NCI-H2171 treated with DMSO at 0.1 percent for 48 hours (cell line): ENCODE data around the gene SDF4.

Experiments
- DNase-seq: peaks from one replicate; lab custom pipeline; 2025; lab: John Stamatoyannopoulos, UW

The SDF4 gene

DNA sequence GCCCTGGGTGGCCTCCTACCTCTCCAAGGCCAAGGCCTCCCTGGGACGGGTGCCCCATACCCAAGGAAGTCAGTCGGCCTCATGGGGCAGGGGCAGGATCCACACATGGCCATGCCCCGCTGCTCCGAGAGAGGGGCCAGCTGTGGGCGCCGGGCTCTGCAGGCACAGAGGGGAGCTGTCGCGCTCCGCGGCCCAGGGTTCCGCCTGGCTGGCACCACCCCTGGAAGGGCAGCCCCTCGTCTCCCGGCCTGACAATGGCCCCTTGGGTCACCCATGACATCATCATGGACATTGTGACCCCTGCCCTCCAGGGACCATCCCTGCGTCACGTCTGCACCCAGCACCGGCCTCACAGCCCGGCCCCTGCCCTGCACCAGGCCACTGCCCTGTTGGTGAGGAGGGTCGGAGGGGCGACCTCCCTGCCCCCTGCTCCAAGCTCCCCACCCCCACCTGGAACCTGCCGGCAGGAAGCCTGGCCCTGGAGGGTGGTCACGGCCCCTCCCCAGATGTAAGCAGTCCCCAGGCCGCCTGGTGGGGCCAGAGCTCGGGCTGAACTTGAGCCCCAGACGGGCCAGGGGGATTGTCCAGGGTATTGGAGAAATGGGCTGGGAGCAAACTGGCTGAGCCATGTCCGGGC, 52.3 kb downstream of the SDF4 start:
- DNase-seq, result no peak

DNA sequence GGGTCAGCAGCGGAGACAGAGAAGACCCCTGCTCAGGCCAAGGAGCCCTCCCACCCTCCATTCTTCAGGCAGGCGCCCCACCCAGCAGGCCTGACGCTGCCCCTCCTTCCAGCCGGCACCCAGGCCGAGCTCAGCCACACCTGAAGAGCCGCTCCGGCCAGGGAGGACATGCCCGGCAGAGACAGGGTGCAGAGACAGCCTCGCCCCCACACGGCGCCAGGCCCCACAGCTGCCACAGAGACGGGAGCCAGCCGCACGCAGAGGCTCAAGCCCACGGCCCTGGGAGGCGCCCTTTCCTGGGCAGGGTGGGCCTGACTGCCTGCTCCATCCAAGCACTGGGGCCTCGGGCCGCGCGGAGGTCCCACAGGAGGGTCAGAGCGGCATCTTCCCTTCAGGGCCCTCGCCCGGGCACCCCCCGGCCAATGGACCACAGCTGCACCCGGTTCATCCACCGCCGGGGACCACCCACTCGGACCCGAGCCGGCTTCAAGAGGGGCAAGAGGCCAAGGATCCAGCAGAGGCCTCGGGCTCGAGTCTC, 52.9 kb downstream of the SDF4 start:
- DNase-seq, result no peak

DNA sequence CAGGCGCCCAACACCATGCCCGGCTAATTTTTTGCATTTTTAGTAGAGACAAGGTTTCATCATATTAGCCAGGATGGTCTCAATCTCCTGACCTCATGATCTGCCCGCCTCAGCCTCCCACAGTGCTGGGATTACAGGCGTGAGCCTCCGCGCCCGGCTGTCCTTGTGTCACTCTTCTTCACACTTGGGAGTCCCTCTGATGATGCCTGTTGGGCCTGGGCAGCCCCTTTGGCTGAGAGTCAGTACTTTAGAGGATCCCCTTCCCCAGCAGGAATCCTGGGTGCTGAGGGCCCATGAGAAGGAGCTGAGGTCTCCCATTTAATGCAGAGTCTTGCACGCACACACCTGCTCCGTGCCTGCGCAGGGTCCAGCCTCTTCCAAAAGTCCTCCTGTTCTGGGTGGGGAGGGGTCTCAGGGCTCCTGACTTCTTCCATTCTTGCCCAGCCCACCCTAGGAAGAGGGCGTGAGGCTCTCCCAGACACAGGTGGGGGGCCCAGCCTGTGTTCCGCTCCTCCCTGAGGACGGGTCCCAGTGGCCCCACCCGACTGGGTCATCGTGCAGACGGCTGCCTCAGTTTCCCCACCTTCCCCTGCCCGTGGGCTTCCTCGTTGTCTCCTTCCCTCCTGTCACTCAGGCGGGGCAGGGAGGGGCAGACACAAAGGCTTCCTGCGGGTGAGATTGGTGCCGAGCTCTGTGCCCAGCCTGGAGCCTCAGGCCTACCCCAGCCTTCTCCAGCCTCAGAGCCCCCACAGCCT, 54.2 kb downstream of the SDF4 start:
- no peak for DNase-seq

DNA sequence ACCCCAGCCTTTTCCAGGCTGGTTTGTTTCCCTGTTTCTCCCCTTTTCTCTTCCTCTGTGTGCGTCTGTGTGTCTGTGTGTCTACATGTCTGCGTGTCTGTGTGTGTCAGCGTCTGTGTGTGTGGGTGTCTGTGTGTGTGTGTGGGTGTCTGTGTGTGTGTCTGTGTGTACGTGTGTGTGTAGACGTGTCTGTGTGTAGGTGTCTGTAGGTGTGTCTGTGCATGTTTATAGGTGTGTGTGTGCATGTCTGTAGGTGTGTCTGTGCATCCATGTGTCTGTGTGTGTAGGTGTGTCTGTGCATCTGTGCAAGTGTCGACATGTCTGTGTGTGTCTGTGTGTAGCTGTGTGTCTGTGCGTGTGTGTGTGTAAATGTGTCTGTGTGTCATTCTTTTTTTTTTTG, 54.9 kb downstream of the SDF4 start:
- no peak for DNase-seq

DNA sequence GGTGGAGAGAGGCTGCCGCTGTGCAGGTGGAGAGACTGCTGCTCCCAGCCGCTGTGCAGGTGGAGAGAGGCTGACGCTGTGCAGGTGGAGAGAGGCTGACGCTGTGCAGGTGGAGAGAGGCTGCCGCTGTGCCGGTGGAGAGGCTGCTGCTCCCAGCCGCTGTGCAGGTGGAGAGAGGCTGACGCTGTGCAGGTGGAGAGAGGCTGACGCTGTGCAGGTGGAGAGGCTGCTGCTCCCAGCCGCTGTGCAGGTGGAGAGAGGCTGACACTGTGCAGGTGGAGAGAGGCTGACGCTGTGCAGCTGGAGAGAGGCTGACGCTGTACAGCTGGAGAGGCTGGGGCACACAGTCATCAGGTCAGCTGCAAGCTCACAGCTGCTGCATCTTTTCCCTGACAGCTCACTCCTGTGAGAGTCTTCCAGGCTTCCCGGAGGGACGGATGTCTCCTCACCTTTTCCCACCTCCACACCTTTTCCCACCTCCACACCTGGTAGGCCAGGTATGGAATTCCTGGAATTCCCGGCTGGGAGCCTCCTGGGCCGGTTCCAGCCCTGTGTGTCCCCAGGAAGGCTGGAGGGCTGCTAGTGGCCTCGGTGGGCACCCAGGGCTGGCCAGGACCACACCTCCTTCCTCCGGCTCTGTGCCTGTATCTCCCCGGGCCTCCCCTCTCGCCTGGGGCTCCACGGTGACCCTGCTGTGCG, 55.6 kb downstream of the SDF4 start:
- DNase-seq, result peak; percentile 69

DNA sequence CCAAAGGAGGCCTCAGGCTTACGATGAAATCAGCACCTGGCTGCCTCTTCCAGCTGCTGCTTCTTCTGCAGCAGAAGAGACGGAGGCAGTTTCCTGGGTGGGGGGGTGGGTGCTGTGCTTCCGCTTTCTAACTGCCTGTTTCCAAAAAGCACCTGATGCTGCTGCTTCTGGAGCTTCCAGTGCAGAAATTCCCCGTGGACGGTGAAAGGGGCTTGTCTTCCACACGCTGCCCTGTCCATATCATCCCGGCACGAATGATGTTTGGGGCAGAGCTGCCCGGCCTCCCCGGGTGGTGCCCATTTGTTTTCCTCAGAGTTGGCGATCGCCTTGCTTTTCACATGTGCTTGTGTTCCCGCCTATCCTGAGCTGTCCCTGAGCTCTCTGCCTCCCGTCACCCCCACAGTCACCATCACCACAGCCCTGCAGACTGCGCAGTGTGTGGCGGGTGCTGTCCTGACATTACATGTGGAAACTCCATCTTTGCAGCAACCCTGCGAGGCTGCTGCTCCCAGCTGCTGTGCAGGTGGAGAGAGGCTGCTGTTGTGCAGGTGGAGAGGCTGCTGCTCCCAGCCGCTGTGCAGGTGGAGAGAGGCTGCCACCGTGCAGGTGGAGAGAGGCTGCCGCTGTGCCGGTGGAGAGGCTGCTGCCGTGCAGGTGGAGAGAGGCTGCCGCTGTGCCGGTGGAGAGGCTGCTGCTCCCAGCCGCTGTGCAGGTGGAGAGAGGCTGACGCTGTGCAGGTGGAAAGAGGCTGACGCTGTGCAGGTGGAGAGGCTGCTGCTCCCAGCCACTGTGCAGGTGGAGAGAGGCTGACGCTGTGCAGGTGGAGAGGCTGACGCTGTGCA, 56.4 kb downstream of the SDF4 start:
- peak; percentile 67 for DNase-seq

DNA sequence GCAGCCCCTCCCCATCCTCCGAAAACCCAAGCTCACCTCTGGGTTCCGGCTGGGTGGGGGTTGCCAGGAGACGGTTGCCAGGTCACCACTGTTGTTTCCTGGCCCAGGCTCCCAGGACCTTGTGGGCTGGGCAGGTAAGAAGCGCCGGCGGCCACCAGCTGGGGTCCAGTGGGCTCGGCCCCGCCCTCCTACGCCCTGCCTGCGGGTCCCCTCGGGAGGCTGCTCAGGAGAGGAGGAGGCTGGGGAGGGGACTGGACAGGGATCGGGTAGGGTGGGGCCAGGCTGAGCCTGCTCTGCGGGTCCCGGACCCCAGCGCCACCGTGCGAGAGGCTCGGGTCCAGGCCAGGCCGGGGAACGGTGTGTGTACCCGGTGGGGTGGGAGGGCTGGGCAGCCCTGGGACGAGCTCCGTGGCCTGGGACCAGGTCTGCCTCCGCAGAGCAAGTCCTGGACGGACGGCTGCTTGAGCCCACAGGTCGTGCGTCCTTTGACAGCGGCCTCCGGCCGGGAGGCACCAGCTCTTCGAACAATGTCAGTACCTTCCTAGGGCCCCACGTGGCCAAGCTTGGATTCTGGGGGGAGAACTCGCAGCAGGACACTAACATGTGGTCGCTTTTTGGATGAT, 57.9 kb downstream of the SDF4 start, which contains the start of gene TTLL10:
Gene TTLL10, plus strand, starts transcription at position 88 of the 623 bp plus-strand sequence. CDS start 5,336 bp downstream, outside the sequence.
- no peak for DNase-seq

DNA sequence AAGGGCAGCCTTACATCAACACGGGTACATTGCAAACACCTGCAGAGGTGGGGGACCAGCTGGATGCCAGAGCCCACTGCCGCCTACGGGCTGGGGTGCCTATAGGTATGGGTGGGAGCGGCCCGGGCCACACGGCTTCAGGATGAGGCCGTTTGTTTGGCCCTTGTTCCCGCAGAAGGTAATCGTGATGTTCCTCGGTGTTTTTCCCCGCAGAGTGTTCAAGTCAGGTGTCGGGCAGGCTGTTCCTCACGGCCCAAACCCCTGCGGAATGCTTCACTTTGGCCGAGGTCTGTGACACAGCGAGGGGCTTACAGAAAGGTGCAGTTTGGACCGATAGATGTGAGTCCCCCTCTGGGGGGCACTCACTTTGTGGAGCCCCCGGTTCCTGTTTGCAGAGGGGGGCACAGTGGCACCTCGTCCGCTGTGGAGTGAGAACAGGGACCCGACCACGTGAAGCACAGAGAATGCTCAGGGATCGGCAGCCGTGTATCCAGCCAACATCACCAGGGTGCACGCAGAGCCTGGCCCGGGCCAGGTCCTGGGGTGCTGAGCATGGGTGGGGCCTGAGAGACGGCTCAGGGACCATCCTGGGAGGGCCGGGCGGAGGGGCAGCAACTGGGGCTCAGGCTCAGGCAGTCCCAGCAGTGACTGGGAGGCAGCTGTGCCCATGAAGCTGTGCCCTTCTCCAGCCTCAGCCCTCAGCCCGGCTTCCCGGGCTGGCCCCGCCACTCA, 58.6 kb downstream of the SDF4 start:
- no peak for DNase-seq

DNA sequence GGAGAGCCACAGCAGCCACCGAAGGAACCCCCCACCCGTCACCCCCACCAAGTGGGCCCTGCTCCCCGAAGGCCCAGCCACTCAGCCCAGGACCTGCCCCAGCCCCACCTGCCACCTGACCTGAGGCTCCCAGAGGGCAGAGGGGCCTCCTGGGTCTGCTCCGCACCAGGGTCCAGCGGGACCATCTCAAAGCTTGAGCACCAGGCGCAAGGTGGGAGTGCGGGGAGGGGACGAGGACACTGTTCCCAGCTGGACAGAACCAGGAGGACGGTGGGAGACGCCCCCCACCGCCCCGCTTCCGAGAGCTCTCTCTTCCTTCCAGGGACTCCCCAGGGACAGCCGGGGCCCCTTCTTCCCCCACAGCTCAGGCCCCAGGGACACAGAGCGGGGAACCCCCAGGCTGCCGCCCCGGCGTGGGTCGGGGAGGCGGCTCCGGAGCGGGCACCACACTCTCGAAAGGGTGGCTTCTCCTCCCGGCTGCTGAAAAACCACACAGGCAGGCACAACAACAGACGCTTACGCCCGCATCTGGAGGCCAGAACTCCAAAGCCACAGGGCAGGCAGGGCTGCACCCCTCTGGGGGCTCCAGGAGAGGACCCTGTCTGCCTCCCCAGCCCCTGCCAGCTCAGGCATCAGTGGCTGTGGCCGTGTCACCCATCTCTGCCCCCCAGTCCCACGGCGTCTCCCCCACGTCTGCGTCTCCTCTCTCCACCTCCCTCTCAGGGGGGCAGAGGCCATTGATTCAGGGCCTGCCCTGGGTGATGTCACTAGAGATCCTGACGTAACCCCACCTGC, 60.1 kb downstream of the SDF4 start:
- no peak for DNase-seq

DNA sequence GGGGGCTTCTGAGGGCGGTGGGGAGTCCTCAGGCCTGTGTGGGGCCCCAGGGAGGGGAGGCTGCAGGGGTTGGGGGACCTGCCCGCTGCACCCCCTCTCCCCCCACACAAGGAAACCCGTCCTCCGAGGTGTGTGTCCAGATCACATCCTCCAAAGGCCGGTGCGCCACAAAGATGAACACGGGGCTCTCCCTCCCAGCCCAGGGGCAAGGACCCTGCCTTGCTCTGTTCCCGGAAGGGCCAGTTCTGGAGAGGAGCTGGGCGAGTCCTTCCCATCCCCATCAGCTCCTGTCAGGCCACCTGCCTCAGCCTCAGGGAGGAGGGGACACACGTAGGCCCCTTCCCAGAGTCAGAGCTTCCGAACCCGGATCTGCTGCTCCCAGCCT, 60.6 kb downstream of the SDF4 start:
- DNase-seq, result no peak

DNA sequence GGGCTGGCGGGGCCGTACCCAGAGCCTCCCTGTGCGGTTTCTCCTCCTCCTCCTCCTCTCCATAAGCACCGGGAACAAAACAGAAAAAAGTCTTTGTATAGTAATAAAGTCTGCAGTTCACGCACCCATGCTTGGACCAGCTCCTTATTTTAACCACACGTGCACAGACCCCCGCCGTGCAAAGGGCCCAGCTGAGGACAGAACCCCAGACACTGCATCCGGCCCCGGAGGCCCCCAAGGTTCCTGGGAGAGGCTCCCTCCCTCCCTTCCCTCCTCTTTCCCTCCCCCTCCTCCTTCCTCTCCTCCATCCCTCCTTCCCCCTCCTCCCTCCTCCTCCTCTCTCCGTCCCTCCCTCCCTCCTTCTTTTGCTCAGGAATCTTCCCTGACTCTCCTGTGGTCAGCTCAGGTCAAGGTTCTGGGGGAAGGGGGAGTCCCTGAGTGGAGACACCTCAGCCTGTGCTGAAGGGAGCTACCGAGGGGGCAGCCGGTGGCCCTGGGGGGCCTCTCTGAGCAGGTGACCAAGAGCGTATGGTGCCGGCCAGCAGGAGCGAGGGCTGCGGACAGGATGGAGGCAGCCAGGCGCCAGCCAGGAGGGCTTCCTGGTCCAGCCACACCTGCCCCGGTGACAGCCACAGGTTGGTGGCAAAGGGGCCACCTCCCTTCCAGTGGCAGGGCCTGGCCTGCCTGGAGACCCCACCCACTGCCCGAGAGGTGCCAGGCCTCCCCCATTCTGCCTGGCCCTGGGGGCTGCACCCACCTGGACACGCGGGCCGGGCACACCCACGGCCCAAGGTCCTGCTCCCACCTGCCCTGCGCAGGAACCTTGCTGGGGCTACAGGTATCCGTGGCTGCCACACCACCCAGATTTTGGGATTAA, 61.3 kb downstream of the SDF4 start:
- no peak for DNase-seq

DNA sequence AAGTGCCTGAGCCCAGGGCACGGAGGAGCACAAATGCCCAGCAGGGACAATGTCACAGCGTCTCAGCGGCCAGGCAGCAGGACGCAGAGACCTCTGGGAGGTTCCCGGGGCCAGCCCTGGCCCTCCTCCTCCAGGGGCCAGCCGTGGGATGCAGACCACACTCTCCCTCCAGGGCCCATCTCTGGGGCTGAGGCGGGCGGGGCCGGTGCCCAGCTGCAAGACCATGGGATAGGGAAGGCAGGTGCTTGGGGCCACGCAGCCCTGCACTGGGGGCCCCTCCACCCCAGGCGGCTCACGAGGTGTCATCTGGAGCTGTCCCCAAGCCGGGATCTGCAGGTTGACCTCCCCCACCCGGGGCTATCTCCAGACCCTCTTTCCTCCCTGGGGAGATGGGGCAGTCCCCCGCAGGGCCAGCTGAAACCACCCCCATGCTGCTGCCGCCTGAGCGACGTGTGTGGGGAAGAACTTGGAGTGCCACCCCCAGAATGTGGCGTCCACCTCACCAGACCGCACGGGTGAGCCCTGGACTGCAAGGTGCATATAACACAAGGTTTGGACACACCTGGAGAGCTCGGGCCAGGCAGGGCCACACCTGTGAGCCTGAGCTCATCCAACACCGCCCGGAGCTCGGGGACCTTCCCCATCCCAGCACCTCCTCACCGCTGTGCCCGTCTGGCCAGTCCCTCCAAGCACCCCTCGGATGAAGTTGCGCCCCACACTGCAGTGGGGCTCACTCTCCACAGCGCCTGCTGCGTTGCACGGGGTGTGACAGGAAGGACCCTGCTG, 62.2 kb downstream of the SDF4 start:
- no peak for DNase-seq

DNA sequence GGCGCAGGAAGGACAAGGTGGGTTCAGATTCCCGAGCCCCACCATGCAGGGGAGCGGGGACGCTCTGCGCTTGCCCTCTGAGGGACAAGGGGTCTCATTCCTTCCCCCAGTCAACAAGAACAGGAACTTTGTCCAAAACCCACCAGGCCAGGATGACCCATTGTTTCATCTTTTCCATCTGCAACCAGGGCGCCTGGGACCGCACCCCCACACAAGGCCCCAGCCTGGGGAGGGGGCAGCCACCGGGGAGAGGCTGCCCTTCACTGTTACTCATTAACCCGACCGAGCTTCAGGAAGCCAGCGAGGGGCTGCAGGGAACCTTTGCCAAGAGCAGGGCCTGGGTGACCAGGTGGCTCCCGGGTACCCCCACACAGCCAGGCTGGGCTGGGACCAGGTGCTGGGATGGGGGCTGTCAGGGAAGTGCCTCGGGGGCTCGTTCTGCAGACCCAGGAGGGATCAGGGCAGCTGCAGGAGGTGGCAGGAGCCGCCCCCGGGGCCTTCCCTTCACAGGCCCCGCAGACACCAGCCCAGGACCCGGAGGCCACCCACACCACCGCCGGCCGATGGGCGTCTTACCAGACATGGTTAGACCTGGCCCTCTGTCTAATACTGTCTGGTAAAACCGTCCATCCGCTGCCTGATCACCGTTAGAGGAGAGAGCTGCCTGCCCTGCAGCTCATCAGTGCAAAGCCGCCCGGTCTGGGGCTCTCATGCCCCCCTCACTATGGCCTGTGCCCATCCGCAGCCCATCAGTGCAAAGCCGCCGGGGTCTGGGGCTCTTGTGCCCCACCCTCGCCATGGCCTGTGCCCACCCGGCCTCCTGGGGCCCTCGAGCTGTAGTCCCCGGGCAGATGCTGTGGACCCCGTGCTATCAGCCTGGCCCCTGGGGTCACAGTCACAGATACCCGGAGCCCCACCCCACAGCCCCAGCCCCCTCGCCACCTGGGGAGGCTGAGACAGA, 63.1 kb downstream of the SDF4 start:
- no peak for DNase-seq

DNA sequence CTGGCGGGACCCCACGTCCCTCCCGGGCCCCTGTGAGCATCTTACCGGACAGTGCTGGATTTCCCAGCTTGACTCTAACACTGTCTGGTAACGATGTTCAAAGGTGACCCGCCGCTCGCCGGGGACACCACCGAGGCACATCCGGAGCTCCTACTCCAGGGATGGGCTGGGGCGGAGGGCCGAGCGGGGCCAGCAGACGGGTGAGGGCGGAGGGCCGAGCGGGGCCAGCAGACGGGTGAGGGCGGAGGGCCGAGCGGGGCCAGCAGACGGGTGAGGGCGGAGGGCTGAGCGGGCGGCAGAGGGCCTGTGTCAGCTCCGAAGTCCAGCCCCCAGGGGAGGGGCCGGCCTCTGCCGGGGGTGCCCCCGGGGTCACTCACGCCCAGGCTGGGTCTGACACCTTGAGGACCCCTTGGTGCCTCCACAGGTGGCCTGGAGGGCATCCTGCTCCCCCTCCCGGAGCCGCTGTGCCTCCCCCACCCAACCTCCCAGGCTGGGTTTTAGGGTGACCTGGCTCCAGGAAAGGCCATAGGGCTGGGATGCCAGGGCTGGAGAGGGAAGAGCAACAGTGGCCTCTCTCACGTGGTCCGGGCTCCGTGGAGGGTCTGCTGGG, 63.9 kb downstream of the SDF4 start:
- DNase-seq, result no peak

DNA sequence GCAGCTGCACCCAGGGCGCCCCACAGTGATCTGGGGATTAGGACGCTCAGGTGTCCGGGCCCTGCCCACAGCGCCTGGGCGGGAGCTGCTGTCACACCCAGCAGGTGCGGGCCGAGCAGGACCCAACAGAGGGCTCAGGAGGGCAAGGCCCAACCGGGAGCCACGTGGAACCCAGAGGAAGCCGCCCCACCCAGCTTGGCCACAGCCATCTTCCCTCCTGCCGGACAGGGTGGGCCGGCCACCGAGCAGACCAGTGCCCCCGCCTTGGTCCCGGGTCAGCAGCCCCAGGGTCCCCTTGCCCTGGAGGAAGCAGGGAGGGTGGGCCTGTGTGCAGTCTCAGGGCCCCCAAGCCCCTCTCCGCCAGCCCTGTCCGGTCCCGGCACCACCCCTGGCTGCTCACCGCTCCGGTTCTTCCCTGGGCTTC, 64.4 kb downstream of the SDF4 start:
- DNase-seq, result no peak
